K562 (cell line): ENCODE results near the gene MAPRE2. TPM values are rescaled to one million over a fixed set of nuclear protein-coding genes. Genes with fewer than 3 reads are reported as not detected.

Source experiments
- BCOR ChIP-seq: fragments of 450-650 bp; IDR thresholded peaks from 2 replicates; pipeline ENCODE4 v1.6.1; 2016
- CREM ChIP-seq: IDR thresholded peaks from 2 replicates; pipeline ENCODE4 v1.6.1; 2014; ENCODE audit warnings: antibody characterized with exemption, low read depth
- CTCF ChIP-seq, 3 experiments: IDR thresholded peaks in 2 of 3; conservative IDR thresholded peaks in 1 of 3; 2 replicates each; pipeline ENCODE4 v1.5.1; 2011 to 2012; ENCODE audit warnings: low read length in 3 of 3, mild to moderate bottlenecking in 3 of 3, control low read depth in 2 of 3, improper control_type of control experiment in 1 of 3, inconsistent platforms in 1 of 3, low read depth in 1 of 3, mixed read lengths in 1 of 3, moderate library complexity in 1 of 3; ENCODE audit not compliant: insufficient read depth in 2 of 3
- CTCFL ChIP-seq: IDR thresholded peaks from 2 replicates; pipeline ENCODE4 v1.6.1; 2011; ENCODE audit warnings: borderline replicate concordance, low read depth, mild to moderate bottlenecking, moderate library complexity, low read length; ENCODE audit not compliant: insufficient read depth, poor library complexity, severe bottlenecking
- E2F3 ChIP-seq: fragments of 250-450 bp; sonication (Bioruptor Pico); IDR thresholded peaks from 2 replicates; pipeline ENCODE4 v1.4.0; 2020; ENCODE audit warnings: mild to moderate bottlenecking
- IRF2 ChIP-seq: sonication (generic); formaldehyde crosslinking; IDR thresholded peaks from 2 replicates; pipeline ENCODE4 v1.8.1; 2022; ENCODE audit warnings: mild to moderate bottlenecking, missing genetic modification reagents
- KDM5B ChIP-seq: fragments of 200-600 bp; sonication (generic); IDR thresholded peaks from 2 replicates; pipeline ENCODE4 v1.6.1; 2012; ENCODE audit warnings: low read depth, mild to moderate bottlenecking, moderate library complexity, low read length, control low read depth, inconsistent platforms; ENCODE audit not compliant: insufficient replicate concordance
- MCM7 ChIP-seq, 2 experiments: fragments of 450-650 bp; IDR thresholded peaks; 2 replicates each; pipeline ENCODE4 v1.6.1; 2016 to 2018
- PHB ChIP-seq: fragments of 250-450 bp; sonication (Bioruptor Pico); IDR thresholded peaks from 2 replicates; pipeline ENCODE4 v1.5.0; 2021
- RAD21 ChIP-seq, 2 experiments: fragments of 250-450 bp in 1 of 2; fragments of 450-650 bp in 1 of 2; sonication (Bioruptor Pico) in 1 of 2; formaldehyde crosslinking in 1 of 2; IDR thresholded peaks in 1 of 2; conservative IDR thresholded peaks in 1 of 2; 2 replicates each; pipeline versions ENCODE4 v1.4.0 to v1.8.0; 2020 to 2022; ENCODE audit warnings: mild to moderate bottlenecking in 2 of 2, moderate library complexity in 1 of 2
- SMAD1 ChIP-seq: fragments of 150-350 bp; IDR thresholded peaks from 2 replicates; pipeline ENCODE4 v1.6.1; 2014; ENCODE audit warnings: low read length, low read depth; ENCODE audit not compliant: partially characterized antibody
- TBP ChIP-seq: optimal IDR thresholded peaks from 2 replicates; pipeline ENCODE3; 2011; ENCODE audit warnings: low read depth, low read length, improper control_type of control experiment
- TEAD2 ChIP-seq: fragments of 450-650 bp; IDR thresholded peaks from 2 replicates; pipeline ENCODE4 v1.6.1; 2016; ENCODE audit warnings: missing genetic modification characterization, control low read depth, missing compliant biosample characterization
- TRIM25 ChIP-seq: fragments of 450-650 bp; IDR thresholded peaks from 2 replicates; pipeline ENCODE4 v1.7.0; 2016; ENCODE audit warnings: borderline replicate concordance
- U2AF2 ChIP-seq: fragments of 200-400 bp; formaldehyde crosslinking; optimal IDR thresholded peaks from 2 replicates; pipeline ENCODE3; 2017; ENCODE audit warnings: low read depth, mild to moderate bottlenecking, low read length
- YBX1 ChIP-seq: fragments of 450-650 bp; IDR thresholded peaks from 2 replicates; pipeline ENCODE4 v1.7.1; 2016; ENCODE audit warnings: mild to moderate bottlenecking
- ZNF263 ChIP-seq: sonication (generic); formaldehyde crosslinking; IDR thresholded peaks from 2 replicates; pipeline ENCODE4 v1.8.0; 2022; ENCODE audit warnings: mild to moderate bottlenecking, missing genetic modification reagents, borderline replicate concordance
- polyA plus RNA-seq, 8 experiments: library from polyadenylated mRNA; depleted of rRNA in 4 of 8; stranded (reverse) in 5 of 8; unstranded in 3 of 8; fragments of >200 nt; fragmentation: Nextera tagmentation in 2 of 8; fragmentation: Illumina TruSeq in 1 of 8; extraction: Ambion mirVana in 2 of 8; extraction: Trizol in 1 of 8; gene quantifications; 2 replicates each; pipeline versions ENCODE4 v1.2.1 to v1.2.3, GENCODE V29; 2011 to 2014; ENCODE audit warnings: inconsistent platforms in 1 of 8, missing spikeins in 1 of 8
- total RNA-seq, 7 experiments: library from RNA; depleted of rRNA in 6 of 7; stranded (reverse); fragments of >200 nt in 6 of 7; fragmentation: Illumina TruSeq in 2 of 7; extraction: Trizol in 2 of 7; gene quantifications; 2 replicates each; pipeline versions ENCODE4 v1.2.1 to v1.2.3, GENCODE V29; 2011 to 2021; ENCODE audit warnings: low replicate concordance in 1 of 7
- TF ChIP-seq, protein P1 (sequence below): fragments of 250-450 bp; sonication (Bioruptor Pico); IDR thresholded peaks from 2 replicates; pipeline ENCODE4 v1.4.0; 2020

Gene MAPRE2
- total and polyA plus RNA-seq, 9 of the 15 experiments (the other 6 are each of a cell fraction or from before 2014, with no cell fraction given), result 32.3 to 70.7 (median 40.7) TPM

GRCh38 chr18:35122586-35123224, 81.5 kb downstream of the MAPRE2 start (continued):
- TF ChIP-seq, protein P1, sequence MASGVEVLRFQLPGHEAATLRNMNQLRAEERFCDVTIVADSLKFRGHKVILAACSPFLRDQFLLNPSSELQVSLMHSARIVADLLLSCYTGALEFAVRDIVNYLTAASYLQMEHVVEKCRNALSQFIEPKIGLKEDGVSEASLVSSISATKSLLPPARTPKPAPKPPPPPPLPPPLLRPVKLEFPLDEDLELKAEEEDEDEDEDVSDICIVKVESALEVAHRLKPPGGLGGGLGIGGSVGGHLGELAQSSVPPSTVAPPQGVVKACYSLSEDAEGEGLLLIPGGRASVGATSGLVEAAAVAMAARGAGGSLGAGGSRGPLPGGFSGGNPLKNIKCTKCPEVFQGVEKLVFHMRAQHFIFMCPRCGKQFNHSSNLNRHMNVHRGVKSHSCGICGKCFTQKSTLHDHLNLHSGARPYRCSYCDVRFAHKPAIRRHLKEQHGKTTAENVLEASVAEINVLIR (CRISPR knock-in tag), result no peak
- TF ChIP-seq BCOR (no peak), MCM7 (IDR thresholded peaks at IDR 0.05) (no peak), PHB (CRISPR knock-in tag) (no peak), ZNF263 (CRISPR knock-in tag) (no peak), IRF2 (0 out of 2 replicates have a peak, but pooled peaks have one; percentile 29), RAD21 (CRISPR knock-in tag; conservative IDR thresholded peaks at IDR 0.05 in 1 of 2, IDR thresholded peaks at IDR 0.05 in 1 of 2) (peak in 1 of 2 experiments; percentile 41; a peak in 3 of 4 replicates), TRIM25 (no peak), CTCFL (peak; percentile 41), SMAD1 (no peak), YBX1 (no peak), CREM (peak; percentile 32; the same call in 1 of the 2 replicates), E2F3 (CRISPR knock-in tag) (no peak), CTCF (IDR thresholded peaks at IDR 0.05 in 2 of 3, conservative IDR thresholded peaks at IDR 0.05 in 1 of 3; ENCODE audit: insufficient read depth in 2 of 3, low read depth in 1 of 3, low read length in 3 of 3) (peak; percentile 55 to 77 (median 60)), U2AF2 (no peak), TEAD2 (tag) (no peak), KDM5B (no peak), TBP (no peak)
